Measurements from ENCODE around the gene COL13A1. TPM values are rescaled to one million over a fixed set of nuclear protein-coding genes. Genes with fewer than 3 reads are reported as not detected.

COL13A1 gene
- total RNA-seq, 1 experiment from 2014 or later = 5.9 TPM

GRCh38 chr10:69867699-69868558, 66.2 kb downstream of the COL13A1 start:
- H3K9me3 ChIP-seq (ENCODE audit: control insufficient read depth in 1 of 2, insufficient read depth in 1 of 2, low read depth in 1 of 2, low read length in 2 of 2) = no peaks in the 10 kb centered on the region
- no TSS peak for BruUV-seq (replicated peaks)

More at GRCh38 chr10:69867699-69868558, 66.2 kb downstream of the COL13A1 start:
- POLR2A ChIA-PET = no interaction called here
- RAD21 ChIA-PET (ENCODE audit: low non-redundant PET in 1 of 2, low total read pairs in 2 of 2, uncharacterized antibody in 2 of 2, unreplicated experiment in 2 of 2) = no interaction called here
- no peaks in the 10 kb centered on the region for H3K9me2 ChIP-seq (ENCODE audit: insufficient read depth)
- H3K27ac ChIP-seq (ENCODE audit: low read depth, low read length) = no peak overlapping the region
- no peak overlapping the region for H3K4me2 ChIP-seq (ENCODE audit: low read length)
- H4K20me1 ChIP-seq (ENCODE audit: insufficient read depth) = no peaks in the 10 kb centered on the region
- CTCF ChIA-PET = interaction anchor here (1.9 to 2.8 kb wide), 2 partner anchors 15 to 67 kb away, joined by 10 to 11 read pairs; no protein-coding TSS in a partner anchor
- peaks cover 13 to 66% of the 10 kb centered on the region in 2 experiments; a peak in 3 of 4 replicates for H3K4me1 ChIP-seq (ENCODE audit: control insufficient read depth in 1 of 2, insufficient read depth in 2 of 2, low read length in 2 of 2)
- no peaks in the 10 kb centered on the region for H3K27me3 ChIP-seq (ENCODE audit: insufficient read depth, low read length)
- intact Hi-C loops (cut with micrococcal nuclease) = no loop called here
- TF ChIP-seq ELF1 (IDR thresholded peaks at IDR 0.05; ENCODE audit: borderline replicate concordance, low read depth) = no peak
- no peak for TF ChIP-seq POLR2A (IDR thresholded peaks at IDR 0.05; ENCODE audit: borderline replicate concordance, extremely low read depth, insufficient read depth, insufficient read length)
- no peak for TF ChIP-seq REST (IDR thresholded peaks at IDR 0.05; ENCODE audit: low read depth)
- H3K4me3 ChIP-seq (replicated peaks in 1 of 2; ENCODE audit: low read depth in 1 of 2, low read length in 2 of 2) = no peak overlapping the region
- no peak overlapping the region for H2AFZ ChIP-seq (ENCODE audit: low read depth, low read length, poor library complexity, severe bottlenecking)
- no peaks in the 10 kb centered on the region for H3K79me2 ChIP-seq (ENCODE audit: insufficient read depth, low read length)
- H3K9ac ChIP-seq (ENCODE audit: low read length) = no peak overlapping the region
- H3K36me3 ChIP-seq (ENCODE audit: control insufficient read depth in 1 of 2, insufficient read depth in 2 of 2, low read length in 2 of 2) = no peaks in the 10 kb centered on the region
- ATAC-seq = no peak
- no peak for DNase-seq (ENCODE audit: low read depth, low spot score)
